Globus pallidus (tissue), 1 donor: ENCODE measurements around the gene BLMH.
"Not testable (repeated sequence)": the region's sequence is repeated elsewhere in the genome, so short reads cannot be mapped to it uniquely, and the experiment has no call there.

Source experiments
- DNase-seq: peaks from one replicate; pipeline ENCODE4 v3.0.0-alpha.2; 2015; ENCODE audit warnings: low spot score

The BLMH gene

DNA sequence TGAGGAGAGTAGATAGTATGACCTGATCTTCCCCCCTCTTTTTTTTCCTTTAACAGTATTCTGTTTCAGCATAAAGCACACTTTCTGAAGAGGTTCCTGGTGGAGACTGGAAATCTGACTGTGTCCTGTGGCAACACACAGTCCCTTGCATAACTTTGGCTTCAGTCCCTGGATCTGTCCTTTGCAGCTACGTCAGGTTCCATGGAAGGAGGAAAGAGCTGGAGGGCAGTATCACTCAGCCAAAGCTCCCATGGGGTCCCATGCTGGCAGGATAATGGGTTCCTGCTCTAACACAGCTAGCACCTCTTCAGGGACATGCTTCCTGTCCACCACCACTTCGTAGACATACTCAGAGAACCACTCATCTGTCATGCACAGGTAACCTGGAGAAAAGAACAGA lies 43.0 kb downstream of the BLMH start:
- no peak for DNase-seq

DNA sequence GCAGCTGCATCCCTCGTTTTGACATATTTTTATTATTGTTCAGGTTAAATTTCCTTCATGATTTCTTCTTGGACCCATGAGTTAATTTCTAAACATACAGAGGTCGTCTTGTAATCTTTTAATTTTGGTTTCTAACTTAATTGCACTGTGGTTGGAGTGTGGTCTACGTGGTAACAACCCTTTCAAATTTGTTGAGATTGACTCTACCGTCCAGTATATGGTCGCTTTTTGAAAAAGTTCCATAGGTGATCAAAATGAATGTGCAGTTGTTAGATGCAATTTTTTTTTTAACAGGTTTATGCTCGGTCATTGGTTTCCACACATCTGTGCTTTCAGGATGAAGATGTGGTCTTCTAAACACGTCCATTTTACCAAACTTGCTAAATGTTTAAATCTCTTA lies 45.3 kb downstream of the BLMH start:
- DNase-seq, result no peak

DNA sequence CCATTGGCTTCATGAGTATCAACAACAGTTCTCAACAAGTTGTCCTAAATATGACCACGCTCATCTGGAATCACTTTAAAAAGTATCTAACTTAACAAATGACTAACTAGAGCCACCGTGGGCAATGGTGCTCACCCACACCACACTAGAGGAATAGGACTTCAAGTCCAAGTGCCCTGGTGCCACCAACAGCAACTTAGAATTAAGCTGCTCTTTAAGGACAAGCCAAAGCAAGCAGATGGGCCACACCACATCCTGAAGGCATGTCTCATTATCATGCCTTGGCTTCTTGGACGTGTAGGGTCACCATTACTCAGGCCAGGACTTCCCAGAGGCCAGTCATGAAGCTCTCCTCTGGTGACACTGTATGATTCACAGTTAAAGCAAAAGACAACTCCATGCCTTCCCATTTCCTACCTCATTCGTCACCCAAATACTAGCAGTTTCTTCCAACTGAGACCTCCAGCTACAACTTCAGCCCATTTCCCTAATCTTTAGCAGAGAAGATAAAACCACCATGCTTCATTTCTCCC lies 46.8 kb downstream of the BLMH start:
- no peak for DNase-seq

- DNase-seq, result no peak
Measured at GRCh38 chr17:30243568-30243967, 48.2 kb downstream of the BLMH start.

DNA sequence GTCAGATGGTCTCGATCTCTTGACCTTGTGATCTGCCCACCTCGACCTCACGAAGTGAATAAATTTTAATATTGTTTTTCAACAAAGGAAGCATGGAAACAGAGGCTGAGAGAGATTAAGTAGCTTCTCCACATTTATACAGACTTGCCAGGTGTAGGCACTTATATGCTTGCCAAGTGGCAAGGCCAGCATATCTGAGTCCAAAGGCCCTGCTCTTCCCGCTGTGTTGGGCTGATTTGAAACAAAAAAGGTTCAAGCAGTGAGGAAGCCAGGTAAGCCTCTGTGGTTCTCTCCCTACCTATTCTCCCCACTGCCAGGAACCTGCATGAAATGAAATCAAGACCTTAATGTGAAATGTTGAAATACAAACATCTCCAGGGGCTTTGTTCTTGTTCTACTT lies 48.7 kb downstream of the BLMH start:
- no peak for DNase-seq

DNA sequence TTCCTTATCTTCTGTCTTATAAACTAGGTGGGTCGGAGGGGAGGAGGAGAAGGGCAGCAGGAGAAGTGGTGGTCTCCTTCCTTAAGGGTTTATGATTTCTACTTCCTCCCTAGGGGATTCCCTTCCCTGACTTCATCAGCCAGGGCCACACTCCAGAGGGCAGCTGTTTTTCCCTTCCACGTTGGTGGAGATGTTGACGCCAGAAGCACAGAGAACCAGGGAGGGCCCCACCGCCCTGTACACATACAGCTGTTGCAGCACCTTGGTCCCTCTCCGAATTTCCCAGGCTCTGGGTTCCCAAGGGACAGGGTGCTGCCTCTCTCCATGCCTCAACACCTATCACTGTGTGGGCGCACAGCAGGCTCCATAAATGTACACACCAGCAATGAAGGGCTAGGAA lies 50.7 kb downstream of the BLMH start:
- DNase-seq, result no peak

DNA sequence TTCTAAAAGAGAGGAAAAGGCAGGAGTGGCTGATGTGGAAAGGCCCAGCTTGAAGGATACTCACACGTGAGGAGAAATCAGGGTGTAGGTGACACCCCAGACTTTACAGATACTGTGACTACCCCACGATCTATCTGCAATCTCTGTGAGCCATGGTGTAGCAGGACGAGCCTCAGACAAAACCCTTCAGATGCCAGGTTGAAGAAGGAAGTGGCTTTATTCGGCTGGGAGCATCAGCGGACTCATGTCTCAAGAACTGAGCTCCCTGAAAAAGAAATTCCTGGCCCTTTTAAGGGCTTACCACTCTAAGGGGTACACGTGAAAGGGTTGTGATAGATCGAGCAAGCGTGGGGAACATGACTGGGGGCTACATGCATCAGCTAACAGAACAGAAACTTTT lies 51.6 kb downstream of the BLMH start:
- DNase-seq, result no peak

GRCh38 chr17:30239089-30239462 lies 52.7 kb downstream of the BLMH start:
- DNase-seq, result no peak

GRCh38 chr17:30238387-30239088 lies 53.2 kb downstream of the BLMH start:
- no peak for DNase-seq

GRCh38 chr17:30238003-30238344 lies 53.8 kb downstream of the BLMH start:
- DNase-seq, result no peak

- no peak for DNase-seq
Measured at GRCh38 chr17:30237296-30238002, 54.3 kb downstream of the BLMH start.

DNA sequence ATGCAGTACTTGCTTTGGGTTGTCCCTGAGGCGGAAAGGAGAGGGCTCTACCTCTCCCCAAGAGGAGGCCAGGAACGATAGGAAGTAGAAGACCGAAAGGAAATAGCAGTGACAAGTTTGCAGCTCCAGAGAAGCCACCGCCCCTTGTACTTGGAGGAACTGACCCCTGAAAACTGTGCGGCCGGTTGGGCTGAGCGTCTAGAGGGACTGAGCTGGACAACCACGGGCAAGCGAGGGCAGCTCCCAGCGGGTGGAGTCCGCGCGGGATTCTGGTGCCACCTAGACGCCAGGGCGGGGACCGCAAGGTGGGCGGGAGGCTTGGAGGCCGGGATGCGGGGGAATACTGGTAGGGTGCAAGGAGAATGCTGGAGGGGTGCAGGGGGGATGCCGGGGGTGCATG lies 55.0 kb downstream of the BLMH start:
- peak; percentile 13 for DNase-seq

- no peak for DNase-seq
Measured at GRCh38 chr17:30236297-30236624, 55.5 kb downstream of the BLMH start.

DNA sequence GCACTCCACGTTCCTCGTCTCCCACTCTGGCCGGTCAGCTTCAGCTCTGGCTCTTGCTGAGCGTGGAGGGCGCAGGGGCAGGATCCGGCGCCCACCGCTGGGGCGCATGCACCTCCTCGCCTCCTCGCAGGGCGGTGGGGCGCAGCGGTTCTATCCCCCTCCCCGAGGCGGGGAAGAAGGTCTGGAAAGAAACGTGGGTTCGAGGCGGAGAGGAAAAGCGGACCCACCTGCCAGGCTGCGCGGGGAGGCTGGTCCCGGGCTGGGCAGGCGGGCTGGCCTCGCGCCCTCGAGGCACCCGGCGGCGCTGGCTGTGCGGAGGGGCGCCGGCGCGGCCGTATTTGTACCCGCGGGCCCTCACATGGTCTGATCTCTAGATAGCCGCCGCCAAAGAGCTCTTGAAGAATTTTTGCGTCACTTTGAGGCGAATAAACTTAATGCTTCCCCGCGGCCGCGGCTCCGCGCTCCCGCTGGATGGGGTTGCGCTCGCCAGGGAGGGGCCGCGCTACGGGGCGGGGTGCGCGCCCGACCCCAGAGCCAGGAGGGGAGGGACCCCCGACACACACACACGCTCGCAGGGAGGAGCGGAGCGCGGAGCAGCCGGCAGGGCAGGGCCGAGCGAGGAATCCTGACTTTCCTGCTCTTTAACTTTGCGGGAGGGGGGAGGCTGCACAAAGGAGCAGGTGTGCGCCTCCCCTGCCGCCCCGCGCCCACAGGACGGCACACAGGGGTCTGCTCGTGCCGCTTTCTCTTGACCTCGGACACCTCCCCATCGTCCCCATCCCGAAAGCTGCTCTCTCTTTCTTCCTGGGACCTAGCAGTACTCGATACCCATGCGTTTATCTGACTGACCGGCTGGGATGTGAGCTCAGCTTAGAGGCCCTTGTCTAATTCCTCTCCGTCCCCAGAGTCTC lies 56.1 kb downstream of the BLMH start, which contains the start of gene SLC6A4:
Gene SLC6A4, minus strand, starts transcription at position 312 of the 911 bp plus-strand sequence. CDS start 13,739 bp downstream, outside the sequence.
- no peak for DNase-seq

DNA sequence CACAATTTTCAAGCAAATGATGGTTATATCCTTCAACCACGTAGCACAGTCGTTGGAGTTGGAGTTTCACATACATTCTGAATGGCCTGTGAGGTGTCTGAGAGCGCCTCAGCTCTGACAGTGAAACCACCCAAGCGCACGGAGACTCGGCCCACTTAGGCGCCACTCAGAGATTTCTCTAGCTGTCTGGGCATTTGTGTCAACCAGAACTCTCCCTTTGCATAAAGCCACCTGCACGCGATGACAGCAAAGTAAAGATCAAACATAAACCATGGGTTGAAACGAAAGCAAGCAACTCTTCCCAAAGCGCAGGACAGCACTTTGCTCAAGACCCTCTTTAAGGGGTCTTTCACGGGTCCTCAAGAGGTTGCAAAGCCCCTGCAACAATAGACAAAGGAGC lies 56.8 kb downstream of the BLMH start:
- DNase-seq, result no peak

GRCh38 chr17:30234296-30234695 lies 57.4 kb downstream of the BLMH start:
- DNase-seq, result no peak

- no peak for DNase-seq
Measured at GRCh38 chr17:30232824-30233427, 58.8 kb downstream of the BLMH start.

GRCh38 chr17:30232015-30232823 lies 59.5 kb downstream of the BLMH start:
- DNase-seq, result no peak

GRCh38 chr17:30230596-30231125 lies 61.1 kb downstream of the BLMH start:
- no peak for DNase-seq

GRCh38 chr17:30230009-30230408 lies 61.7 kb downstream of the BLMH start:
- not testable (repeated sequence) for DNase-seq

- no peak for DNase-seq
Measured at GRCh38 chr17:30229012-30229411, 62.7 kb downstream of the BLMH start.
